ENCODE measurements around the gene UTY. TPM values are rescaled to one million over a fixed set of nuclear protein-coding genes. Genes with fewer than 3 reads are reported as not detected.

UTY gene
- total and polyA plus RNA-seq, 8 donors: 1.9 to 54.0 (median 11.2) TPM; not detected in 3

GRCh38 chrY:13307959-13308358, 171.9 kb downstream of the UTY start:
- intact Hi-C loops (cut with DNase I; ENCODE audit: low total_unique reads): no loop called here
- H3K4me1 ChIP-seq: no peaks in the 10 kb centered on the region
- no peaks in the 10 kb centered on the region for H3K9me3 ChIP-seq
- DNase-seq: no peak
- H3K36me3 ChIP-seq: peaks cover 0 to 14% (median 0%) of the 10 kb centered on the region in 4 donors
- TF ChIP-seq POLR2A (IDR thresholded peaks at IDR 0.05): no peak
- TF ChIP-seq EP300 (IDR thresholded peaks at IDR 0.05): no peak
- no peak for TF ChIP-seq POLR2AphosphoS5 (IDR thresholded peaks at IDR 0.05)
- TF ChIP-seq CTCF (IDR thresholded peaks at IDR 0.05): no peak
- no peak overlapping the region for H3K4me3 ChIP-seq
- no peak overlapping the region for H3K27ac ChIP-seq
- WGBS, 5 donors: 94 to 100% (median 96%) methylated on average over 2 of the region's 2 CpGs; no CpG with 5 or more reads in 2 of the 5 donors
- no peaks in the 10 kb centered on the region for H3K27me3 ChIP-seq

- 87 to 90% (median 90%) methylated on average over 4 of the region's 4 CpGs; no CpG with 5 or more reads in 2 of the 5 donors for WGBS, 5 donors
These were observed 179.0 kb downstream of the UTY start for GRCh38 chrY:13300795-13301194.

GRCh38 chrY:13299411-13299810, 180.4 kb downstream of the UTY start:
- no peaks in the 10 kb centered on the region for H3K9me3 ChIP-seq
- WGBS, 5 donors: 77 to 80% (median 78%) methylated on average over 3 of the region's 3 CpGs; no CpG with 5 or more reads in 2 of the 5 donors
- intact Hi-C loops (cut with DNase I; ENCODE audit: low total_unique reads): no loop called here
- H3K4me1 ChIP-seq: no peaks in the 10 kb centered on the region
- no peaks in the 10 kb centered on the region for H3K27me3 ChIP-seq
- no peak for TF ChIP-seq POLR2AphosphoS5 (IDR thresholded peaks at IDR 0.05)
- TF ChIP-seq POLR2A (IDR thresholded peaks at IDR 0.05): no peak
- TF ChIP-seq CTCF (IDR thresholded peaks at IDR 0.05): no peak
- no peak for TF ChIP-seq EP300 (IDR thresholded peaks at IDR 0.05)
- H3K27ac ChIP-seq: no peak overlapping the region
- H3K36me3 ChIP-seq: peaks cover 0 to 51% (median 0%) of the 10 kb centered on the region in 4 donors
- H3K4me3 ChIP-seq: no peak overlapping the region
- no peak for DNase-seq

More at GRCh38 chrY:13300795-13301194, 179.0 kb downstream of the UTY start:
- Histone ChIP-seq H3K9me3 (no peaks in the 10 kb centered on the region), H3K4me3 (no peak overlapping the region), H3K4me1 (no peaks in the 10 kb centered on the region), H3K36me3 (peaks cover 0 to 49% (median 0%) of the 10 kb centered on the region in 4 donors), H3K27me3 (no peaks in the 10 kb centered on the region), H3K27ac (no peak overlapping the region)
- TF ChIP-seq EP300 (IDR thresholded peaks at IDR 0.05) (no peak), POLR2AphosphoS5 (IDR thresholded peaks at IDR 0.05) (no peak), CTCF (IDR thresholded peaks at IDR 0.05) (no peak), POLR2A (IDR thresholded peaks at IDR 0.05) (no peak)
- no peak for DNase-seq
- intact Hi-C loops (cut with DNase I; ENCODE audit: low total_unique reads): no loop called here

GRCh38 chrY:13296176-13296890, 183.5 kb downstream of the UTY start:
- TF ChIP-seq POLR2AphosphoS5 (IDR thresholded peaks at IDR 0.05) (no peak), EP300 (IDR thresholded peaks at IDR 0.05) (no peak), CTCF (IDR thresholded peaks at IDR 0.05) (no peak)
- Histone ChIP-seq H3K4me3 (no peak overlapping the region), H3K36me3 (peaks cover 0 to 54% (median 0%) of the 10 kb centered on the region in 4 donors), H3K27ac (no peak overlapping the region), H3K27me3 (no peaks in the 10 kb centered on the region), H3K4me1 (no peaks in the 10 kb centered on the region), H3K9me3 (no peaks in the 10 kb centered on the region)
- no peak for DNase-seq
- intact Hi-C loops (cut with DNase I; ENCODE audit: low total_unique reads): no loop called here
- 94 to 98% (median 95%) methylated on average over 3 to 4 of the region's 4 CpGs; no CpG with 5 or more reads in 2 of the 5 donors for WGBS, 5 donors
